Measurements from ENCODE around the gene DZIP1L. TPM values are rescaled to one million over a fixed set of nuclear protein-coding genes. Genes with fewer than 3 reads are reported as not detected.
A peak's percentile ranks its signal among the peaks of the same experiment; 100 is the strongest.

The DZIP1L gene
- total and polyA plus RNA-seq, 9 of the 15 experiments (the other 6 are each of a cell fraction or from before 2014, with no cell fraction given) = 0.03 to 1.5 (median 0.48) TPM; not detected in 1

DNA sequence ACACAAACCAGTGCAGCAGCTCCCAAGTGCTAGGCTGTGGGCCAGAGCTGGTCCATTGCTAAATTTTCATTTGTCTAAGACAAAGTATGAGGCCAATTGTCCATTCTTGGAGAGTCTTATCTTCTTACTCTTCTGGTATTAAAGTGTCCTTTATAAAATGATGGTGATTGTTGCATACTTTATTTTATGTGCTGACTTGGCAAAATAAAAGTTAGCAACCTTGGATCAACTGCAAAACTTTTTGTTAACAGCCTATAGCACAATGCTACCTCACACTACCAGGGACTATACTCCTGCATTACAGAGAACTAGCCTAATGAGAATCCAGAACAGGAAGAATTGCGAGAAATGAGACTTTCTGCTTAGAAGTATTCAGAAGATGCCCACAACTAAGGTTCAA, 61.4 kb downstream of the DZIP1L start:
- no peak for DNase-seq (ENCODE audit: extremely low read depth in 1 of 4, low spot score in 3 of 4)
- Histone ChIP-seq H3K27ac (ENCODE audit: extremely low read depth, low read depth, low read length) (no peak overlapping the region), H3K27me3 (ENCODE audit: control insufficient read depth in 2 of 2, insufficient read depth in 2 of 2, low read length in 2 of 2) (no peaks in the 10 kb centered on the region), H3K4me2 (ENCODE audit: insufficient read depth, low read length) (no peak overlapping the region), H3K4me3 (no peak overlapping the region), H3K4me1 (replicated peaks in 1 of 2; ENCODE audit: control insufficient read depth in 2 of 2, insufficient read depth in 2 of 2, low read length in 2 of 2) (no peaks in the 10 kb centered on the region), H3K9ac (ENCODE audit: insufficient read depth in 1 of 2, low read depth in 2 of 2, low read length in 2 of 2) (no peak overlapping the region), H3K36me3 (ENCODE audit: control insufficient read depth, insufficient read depth, low read length) (no peaks in the 10 kb centered on the region), H4K20me1 (replicated peaks; ENCODE audit: control insufficient read depth, insufficient read depth, low read length) (no peaks in the 10 kb centered on the region), H3K79me2 (ENCODE audit: control insufficient read depth, insufficient read depth, low read length) (no peaks in the 10 kb centered on the region), H2AFZ (ENCODE audit: low read depth, low read length) (no peak overlapping the region), H3K9me1 (ENCODE audit: control insufficient read depth, insufficient read depth, low read length) (no peaks in the 10 kb centered on the region), H3K9me3 (replicated peaks; ENCODE audit: control insufficient read depth, insufficient read depth, low read depth, low read length) (no peaks in the 10 kb centered on the region)
- BruUV-seq (replicated peaks) = no TSS peak
- 0% methylated on average over 1 of the region's 1 CpG for WGBS (ENCODE audit: insufficient coverage, low coverage, missing lambda C conversion rate)
- ATAC-seq = no peak
- ChIA-PET CTCF (ENCODE audit: low intra/inter-chr PET ratio) (no interaction called here), POLR2A (no interaction called here)
- intact Hi-C loops (cut with micrococcal nuclease) = no loop called here
- FAIRE-seq = no peak
- in situ Hi-C loops (cut with MboI) = loop anchor here (25.0 kb wide), 1 partner anchor 883 kb away; the partner anchor contains the start of genes FOXL2 and FOXL2NB
- no peak for TF ChIP-seq SRSF3 (IDR thresholded peaks at IDR 0.05; ENCODE audit: insufficient read depth, low read length)
- TF ChIP-seq USF1 (CRISPR knock-in tag; IDR thresholded peaks at IDR 0.05) = no peak
- TF ChIP-seq, protein P1, sequence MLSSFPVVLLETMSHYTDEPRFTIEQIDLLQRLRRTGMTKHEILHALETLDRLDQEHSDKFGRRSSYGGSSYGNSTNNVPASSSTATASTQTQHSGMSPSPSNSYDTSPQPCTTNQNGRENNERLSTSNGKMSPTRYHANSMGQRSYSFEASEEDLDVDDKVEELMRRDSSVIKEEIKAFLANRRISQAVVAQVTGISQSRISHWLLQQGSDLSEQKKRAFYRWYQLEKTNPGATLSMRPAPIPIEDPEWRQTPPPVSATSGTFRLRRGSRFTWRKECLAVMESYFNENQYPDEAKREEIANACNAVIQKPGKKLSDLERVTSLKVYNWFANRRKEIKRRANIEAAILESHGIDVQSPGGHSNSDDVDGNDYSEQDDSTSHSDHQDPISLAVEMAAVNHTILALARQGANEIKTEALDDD (IDR thresholded peaks at IDR 0.05) = no peak
- TF ChIP-seq ATF4 (CRISPR knock-in tag; IDR thresholded peaks at IDR 0.05) = no peak
- no peak for TF ChIP-seq XRCC4 (IDR thresholded peaks at IDR 0.05; ENCODE audit: extremely low read depth, insufficient read depth, insufficient read length)
- no peak for TF ChIP-seq TGIF2 (CRISPR knock-in tag; IDR thresholded peaks at IDR 0.05)
- no peak for TF ChIP-seq GMEB1 (CRISPR knock-in tag; IDR thresholded peaks at IDR 0.05)
- no peak for TF ChIP-seq MNT (conservative IDR thresholded peaks at IDR 0.05)
- no peak for TF ChIP-seq ZNF507 (tag; conservative IDR thresholded peaks at IDR 0.05)
- no peak for TF ChIP-seq SIN3B (IDR thresholded peaks at IDR 0.05; ENCODE audit: low read depth)
- TF ChIP-seq MAFG (tag; conservative IDR thresholded peaks at IDR 0.05) = peak; percentile 72
- peak; percentile 88 for TF ChIP-seq MAFK (IDR thresholded peaks at IDR 0.05; ENCODE audit: low read length)
- TF ChIP-seq MAFF (IDR thresholded peaks at IDR 0.05; ENCODE audit: low read length) = peak; percentile 86
- TF ChIP-seq ZNF316 (IDR thresholded peaks at IDR 0.05) = peak; percentile 75
- peak; percentile 47; the same call in 1 of the 2 replicates for TF ChIP-seq C11orf30 (IDR thresholded peaks at IDR 0.05; ENCODE audit: low read depth)

Data from K562 (cell line).